ENCODE results near the gene G0S2.

GRCh38 chr1:209720326-209720725, 45.1 kb downstream of the G0S2 start:
- TF ChIP-seq, protein P1, sequence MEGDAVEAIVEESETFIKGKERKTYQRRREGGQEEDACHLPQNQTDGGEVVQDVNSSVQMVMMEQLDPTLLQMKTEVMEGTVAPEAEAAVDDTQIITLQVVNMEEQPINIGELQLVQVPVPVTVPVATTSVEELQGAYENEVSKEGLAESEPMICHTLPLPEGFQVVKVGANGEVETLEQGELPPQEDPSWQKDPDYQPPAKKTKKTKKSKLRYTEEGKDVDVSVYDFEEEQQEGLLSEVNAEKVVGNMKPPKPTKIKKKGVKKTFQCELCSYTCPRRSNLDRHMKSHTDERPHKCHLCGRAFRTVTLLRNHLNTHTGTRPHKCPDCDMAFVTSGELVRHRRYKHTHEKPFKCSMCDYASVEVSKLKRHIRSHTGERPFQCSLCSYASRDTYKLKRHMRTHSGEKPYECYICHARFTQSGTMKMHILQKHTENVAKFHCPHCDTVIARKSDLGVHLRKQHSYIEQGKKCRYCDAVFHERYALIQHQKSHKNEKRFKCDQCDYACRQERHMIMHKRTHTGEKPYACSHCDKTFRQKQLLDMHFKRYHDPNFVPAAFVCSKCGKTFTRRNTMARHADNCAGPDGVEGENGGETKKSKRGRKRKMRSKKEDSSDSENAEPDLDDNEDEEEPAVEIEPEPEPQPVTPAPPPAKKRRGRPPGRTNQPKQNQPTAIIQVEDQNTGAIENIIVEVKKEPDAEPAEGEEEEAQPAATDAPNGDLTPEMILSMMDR (IDR thresholded peaks at IDR 0.05; ENCODE audit: insufficient read depth, low read length): no peak
- TF ChIP-seq POLR2AphosphoS5 (IDR thresholded peaks at IDR 0.05; ENCODE audit: low read depth): no peak
- no peak for TF ChIP-seq REST (IDR thresholded peaks at IDR 0.05; ENCODE audit: insufficient replicate concordance, low read depth)

Measured in HL-60 (cell line).